Activated naive CD4-positive, alpha-beta T cell treated with Interleukin-2 at 50 U/mL for 16 hours (primary cell): ENCODE measurements around the gene MS4A15.

Source experiments
- DNase-seq: peaks from one replicate; pipeline ENCODE4 v3.0.0-alpha.2; 2020

The MS4A15 gene

DNA sequence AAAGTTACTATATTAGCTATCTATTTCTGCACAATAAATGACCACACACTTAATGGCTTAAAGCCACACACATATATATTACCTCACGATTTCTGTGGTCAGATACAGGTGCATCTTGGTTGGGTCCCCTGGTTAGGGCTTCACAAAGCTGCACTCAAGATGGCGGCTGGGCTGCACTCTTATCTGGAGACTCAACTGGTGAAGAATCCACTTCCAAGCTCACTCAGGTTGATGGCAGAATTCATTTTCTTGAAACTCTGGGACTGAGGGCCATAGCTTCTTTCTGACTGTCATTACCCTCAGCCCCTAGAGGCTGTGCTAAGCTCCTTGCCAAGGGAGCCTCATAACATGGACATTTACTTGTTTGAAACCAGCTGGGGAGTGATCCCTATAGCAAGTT is 23.4 kb downstream of the MS4A15 start:
- DNase-seq, result no peak

DNA sequence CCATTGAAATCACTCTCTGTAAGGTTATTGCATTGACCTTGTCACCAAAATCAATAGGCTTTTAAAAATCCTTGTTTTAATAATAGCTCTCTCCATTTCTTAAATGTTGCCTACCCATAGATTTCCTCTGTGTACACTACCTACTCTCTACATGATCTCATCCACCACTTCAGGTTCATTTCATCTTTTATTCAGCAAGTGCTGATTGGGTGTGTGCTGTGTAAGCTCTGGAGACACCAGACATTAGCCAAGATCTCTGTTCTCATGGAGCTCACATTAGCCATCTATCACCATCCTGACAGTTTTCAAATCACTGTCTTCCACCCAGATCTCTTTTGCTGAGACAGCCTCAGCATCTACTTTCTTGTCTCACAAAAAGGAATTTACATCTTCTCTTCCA is 24.1 kb downstream of the MS4A15 start:
- no peak for DNase-seq

DNA sequence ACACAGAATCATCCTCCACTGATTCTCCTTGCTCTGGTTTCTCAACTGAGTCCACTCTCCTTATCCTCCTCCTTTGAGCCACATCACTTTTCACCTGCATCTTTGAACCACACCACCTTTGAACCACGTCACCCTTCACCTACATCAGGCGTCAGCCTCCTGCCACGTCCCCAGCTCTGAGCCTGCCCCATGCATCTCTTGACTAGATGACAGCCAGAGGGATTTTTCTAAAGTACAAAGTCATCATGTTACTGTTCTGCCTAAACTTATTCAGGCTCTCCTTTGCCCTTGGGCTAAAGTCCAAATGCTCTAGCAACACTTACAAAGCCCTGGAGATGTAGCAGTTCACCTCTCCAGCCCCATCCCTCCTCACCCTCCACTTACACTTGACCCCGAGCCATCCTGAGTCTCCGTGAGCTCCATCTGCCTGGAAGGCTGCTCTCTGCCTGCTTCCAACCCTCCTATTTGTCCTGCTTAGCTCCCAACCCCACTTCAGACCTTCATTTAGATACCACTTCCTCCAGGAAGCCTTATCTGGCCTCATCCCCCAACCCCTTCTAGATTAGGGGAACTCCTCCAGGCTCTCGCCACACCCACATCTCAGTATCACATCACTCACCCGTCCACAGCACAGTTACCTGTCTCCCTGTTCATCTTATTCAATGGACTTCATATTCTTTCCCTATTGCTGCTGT is 24.8 kb downstream of the MS4A15 start:
- DNase-seq, result no peak

DNA sequence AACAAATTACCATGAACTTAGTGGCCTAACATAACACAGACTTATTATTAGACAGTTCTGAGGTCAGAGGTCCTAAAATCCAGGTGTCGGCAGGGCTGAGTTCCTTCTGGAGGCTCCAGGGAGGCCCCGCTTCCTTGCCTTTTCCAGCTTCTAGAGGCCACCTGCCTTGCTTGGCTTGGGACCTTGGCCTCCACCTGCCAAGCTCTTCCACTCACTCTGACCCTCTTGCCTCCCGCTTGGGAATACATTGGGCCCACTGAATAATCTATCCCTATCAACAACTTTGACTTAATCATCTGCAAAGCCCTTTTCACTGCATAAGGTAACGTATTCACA is 25.3 kb downstream of the MS4A15 start:
- no peak for DNase-seq

DNA sequence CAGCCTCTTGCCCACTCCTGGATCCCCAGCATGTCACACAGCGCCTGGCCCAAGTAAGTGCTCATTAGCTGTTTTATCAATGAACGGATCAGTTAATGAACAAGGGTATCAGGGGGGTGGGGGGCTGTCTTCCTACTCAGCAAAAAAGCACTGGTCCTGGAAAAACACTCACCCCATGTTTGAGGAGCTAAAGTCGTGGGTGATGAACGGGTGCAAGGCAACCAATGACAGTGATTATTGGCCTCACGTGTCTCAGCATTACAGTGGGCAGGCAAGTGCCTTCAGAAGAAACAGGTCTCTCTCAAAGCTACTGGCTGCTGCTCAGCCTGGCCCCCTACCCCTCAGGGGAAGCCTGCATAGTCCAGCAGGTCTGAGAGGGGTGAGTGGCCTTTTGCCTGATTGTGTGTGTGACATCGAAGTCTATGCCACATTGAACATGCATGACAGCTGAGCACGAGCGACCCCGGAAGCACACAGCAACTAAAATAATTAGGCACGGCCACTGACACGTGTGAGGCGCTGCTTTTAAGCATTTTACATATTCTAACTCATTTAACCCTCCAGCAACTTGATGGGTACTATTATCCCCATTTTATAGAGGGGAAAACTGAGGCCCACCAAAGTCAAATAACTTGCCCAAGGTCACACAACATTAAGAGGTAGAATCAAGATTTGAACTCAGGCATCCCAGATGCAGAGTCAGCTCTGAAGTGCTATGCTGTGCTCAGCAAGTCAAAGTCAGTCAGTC is 25.9 kb downstream of the MS4A15 start:
- no peak for DNase-seq

DNA sequence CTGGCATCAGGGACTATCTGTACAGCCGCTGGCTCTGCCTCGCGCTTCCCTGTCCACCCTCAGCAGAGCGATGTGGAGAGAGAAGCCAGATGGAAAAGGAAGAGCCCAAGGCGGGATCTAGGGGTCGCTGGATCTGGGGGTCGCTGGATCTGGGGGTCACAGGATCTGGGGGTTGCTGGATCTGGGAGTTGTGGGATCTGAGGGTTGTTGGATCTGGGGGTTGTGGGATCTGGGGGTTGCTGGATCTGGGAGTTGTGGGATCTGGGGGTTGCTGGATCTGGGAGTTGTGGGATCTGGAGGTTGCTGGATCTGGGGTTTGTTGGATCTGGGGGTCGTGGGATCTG is 26.4 kb downstream of the MS4A15 start:
- DNase-seq, result no peak

DNA sequence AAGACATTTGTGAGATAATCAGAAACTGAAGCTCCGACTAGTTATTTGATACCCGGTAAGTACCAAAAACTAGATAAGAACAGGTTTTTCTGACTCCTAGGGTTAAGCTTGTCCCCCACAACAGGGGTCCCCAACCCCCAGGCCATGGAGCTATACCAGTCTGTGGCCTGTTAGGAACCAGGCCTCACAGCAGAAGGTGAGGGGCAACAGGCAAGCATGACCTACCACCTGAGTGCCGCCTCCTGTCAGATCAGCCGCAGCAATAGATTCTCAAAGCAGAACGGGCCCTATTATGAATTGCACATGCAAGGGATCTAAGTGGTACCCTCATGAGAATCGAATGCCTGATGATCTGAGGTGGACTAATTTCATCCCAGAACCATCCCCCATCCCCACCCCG is 27.2 kb downstream of the MS4A15 start:
- DNase-seq, result no peak

DNA sequence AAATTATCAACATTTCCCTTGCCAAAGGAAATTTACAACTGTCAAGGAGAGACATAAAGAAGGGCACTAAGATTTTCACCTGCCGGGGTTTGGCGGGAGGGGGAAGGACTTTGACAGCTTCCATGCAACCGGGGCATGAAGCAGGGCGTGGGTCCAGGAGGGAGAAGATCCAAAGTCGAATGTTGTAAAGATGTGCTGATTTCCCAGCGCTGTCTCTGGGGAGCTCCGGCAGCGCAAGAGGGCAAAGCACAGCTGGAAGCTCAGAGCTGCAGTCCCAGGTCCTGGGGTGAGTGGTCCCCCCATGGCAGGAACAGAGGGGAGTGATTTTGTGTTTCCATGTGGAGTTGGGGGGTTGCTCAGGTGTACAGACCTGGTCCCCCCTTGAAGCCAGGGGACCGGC is 28.5 kb downstream of the MS4A15 start, which contains the start of gene MS4A10:
Gene MS4A10, plus strand, starts transcription at position 198 of the 400 bp plus-strand sequence. CDS start 5,003 bp downstream, outside the sequence.
- DNase-seq, result no peak

DNA sequence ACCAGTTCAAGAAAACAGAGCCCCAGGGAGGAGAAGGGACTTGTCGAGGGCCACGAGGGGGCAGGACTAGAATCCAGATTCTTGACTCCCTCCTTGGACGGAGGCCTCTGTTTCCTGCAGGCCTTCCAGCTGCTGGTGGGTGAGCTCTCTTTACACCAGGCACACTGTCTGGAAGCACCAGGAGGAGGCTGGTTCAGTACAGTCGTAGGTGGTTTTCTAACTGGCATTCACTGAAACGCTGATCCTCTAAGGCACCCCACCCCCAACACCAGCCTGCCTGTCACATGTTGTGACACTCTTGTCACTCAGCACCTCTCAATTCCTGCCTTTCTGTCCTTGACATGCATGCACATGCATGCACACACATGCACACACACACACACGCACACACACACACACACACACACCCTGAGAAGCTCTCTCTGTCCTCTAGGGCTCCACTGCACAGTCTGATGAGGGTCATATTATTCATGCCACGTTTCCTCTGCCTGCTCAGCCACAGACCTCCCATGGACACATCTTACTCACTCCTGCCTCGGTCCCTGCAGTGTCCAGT is 29.2 kb downstream of the MS4A15 start:
- no peak for DNase-seq

DNA sequence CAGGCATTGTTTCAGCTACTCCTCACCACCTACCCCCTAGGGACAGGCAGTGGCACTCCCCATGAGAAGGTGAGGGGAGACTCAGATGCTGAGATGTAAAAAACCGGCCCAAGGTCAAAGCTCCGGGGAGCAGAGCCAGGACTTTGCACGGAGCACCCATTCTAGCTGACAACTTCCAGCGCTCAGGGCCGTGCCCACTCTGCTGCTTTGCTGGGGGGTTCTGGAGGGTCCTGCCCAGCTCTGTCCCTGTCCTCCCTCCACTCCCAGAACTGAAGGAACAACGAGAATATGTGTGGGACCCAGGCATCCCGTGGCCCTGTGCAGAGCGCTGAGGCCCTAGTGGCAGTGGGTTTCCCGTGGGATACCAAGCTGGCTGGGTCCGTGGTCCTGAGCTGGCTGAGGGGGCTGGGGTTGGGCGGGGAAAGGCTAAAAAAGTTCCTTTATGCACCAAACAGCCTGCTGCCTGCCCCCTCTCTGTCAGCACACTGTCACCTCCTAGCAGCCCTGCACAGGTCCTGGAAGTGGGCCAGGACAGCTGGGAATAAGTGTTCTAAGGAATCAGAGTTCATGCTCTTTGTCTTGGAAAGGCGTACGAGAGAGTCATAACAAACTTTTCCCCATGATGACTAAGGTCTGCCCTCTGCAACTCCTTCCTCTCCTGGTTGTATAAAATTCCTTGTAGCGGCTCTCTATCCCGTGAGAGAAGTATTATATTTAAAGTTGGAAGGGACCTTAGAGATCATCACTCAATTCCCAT is 30.3 kb downstream of the MS4A15 start:
- no peak for DNase-seq

DNA sequence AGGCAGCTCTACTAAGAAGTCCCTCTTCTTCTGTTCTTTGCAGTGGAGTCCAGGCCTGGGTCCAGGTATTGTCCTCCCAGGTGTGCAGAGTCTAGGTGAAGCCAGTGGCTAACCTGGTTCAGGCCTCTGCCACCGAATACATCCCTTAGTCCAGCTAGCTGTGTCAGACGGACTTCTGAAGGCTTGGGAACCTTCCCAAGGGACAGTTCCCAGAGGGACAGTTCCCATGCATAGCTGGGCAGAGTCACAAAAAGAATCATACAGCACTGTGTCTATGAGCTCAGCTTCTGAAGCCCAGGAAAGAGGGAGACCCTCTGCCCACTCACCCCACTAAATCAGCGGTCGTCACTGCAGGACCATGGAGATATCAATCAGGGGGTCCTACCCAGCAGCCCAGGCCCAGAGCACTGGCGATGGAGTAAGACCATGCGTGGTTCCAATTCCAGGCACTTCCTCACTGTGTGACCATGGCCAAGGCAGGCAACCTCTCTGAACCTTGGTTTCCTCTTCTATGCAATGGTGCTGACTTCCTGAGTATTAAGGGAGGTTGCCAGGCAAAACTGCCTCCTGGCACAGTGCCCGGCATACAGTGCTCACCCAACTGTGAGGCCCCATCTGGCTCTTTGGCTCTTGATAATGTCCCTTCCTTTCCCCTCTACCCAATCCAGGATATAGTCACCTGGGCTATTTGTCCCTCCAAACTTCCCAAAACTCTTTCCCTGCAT is 31.9 kb downstream of the MS4A15 start:
- no peak for DNase-seq

DNA sequence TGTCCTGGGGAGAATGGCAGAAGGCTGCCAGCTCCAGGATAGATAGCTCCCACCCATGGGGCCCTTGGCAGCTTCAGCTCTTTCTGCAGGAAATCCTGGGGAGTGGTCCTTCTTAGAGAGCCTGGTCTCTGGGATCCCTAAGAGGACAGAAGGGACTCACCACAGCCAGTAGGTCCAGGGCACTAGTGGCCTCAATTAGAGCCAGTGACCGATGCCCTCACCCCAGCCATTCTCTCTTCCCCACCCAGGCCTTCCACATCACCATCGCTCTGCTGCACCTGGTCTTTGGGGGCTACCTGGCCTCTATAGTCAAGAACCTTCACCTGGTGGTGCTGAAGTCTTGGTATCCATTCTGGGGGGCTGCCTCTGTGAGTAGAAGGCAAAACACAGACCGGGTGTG is 34.1 kb downstream of the MS4A15 start:
- no peak for DNase-seq

DNA sequence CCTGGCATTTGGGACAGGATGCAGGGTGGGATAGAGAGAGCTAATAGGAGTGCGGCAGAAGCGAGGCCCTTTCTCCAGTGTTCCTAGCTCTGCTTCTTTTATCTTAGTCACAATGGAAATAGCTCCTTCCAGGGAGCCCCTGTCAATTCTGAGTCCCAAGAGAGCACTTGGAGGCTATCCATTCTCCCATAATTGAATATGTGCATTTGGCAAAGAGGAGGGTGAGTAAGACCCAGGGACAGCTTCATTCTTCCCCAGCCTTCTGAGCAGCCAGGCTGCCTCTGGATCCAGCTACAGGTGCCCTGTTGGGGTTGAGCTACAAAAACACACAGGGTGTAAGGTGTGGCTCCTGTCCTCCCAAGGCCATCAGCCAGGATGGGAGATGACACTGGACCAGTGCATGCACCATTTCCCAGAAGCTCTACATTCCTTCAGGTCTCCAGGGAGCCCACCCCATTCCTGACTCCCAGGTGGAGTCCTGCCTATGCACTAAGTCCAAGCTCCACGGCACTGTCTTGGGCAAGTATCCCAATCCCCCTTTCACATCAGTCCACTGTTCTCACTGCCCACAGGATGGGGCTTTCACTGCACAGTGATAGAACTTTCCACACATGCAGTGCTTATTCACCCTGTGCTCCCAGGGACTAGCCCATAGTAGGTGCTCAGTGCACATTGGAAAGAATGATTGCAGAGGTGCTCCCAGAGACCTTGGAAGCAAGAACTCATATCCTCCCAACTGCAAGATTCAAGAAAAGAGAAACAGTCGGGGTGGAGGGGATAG is 34.7 kb downstream of the MS4A15 start:
- no peak for DNase-seq

DNA sequence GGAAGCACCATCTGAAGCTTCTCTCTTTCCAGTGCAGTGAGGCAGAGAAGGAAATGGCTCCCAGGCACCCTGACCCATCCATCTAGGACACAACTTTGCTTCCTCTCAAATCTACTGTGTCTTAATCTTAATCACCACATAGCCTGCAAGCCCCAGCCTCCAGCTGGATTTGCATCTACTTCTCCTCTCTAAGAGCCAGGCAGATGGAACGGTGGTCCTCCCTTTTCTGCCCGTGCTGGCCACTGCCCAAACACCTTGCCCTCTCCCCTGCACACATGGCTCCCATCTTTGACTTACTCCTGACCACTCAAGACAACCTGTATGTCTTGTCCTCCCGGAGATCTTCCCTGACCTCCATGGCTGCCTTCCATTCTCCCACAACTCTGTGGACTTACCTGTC is 35.9 kb downstream of the MS4A15 start:
- no peak for DNase-seq

DNA sequence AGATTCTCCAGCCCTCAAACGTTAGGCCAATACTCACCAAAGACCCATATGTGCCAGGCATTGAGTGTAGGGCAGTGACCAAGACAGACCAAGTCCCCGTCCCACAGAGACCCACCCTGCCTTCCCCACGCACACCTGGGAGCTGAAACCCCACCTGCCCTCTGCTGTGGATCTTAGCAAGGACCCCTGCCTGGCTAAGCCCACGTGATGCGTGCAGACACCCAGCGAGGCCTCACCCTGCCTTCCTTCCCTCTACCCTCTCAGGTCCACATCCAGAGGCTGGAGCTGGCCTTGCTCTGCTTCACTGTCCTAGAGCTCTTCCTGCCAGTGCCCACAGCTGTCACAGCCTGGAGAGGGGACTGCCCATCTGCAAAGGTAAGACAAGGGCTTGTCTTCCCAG is 38.6 kb downstream of the MS4A15 start:
- DNase-seq, result no peak

DNA sequence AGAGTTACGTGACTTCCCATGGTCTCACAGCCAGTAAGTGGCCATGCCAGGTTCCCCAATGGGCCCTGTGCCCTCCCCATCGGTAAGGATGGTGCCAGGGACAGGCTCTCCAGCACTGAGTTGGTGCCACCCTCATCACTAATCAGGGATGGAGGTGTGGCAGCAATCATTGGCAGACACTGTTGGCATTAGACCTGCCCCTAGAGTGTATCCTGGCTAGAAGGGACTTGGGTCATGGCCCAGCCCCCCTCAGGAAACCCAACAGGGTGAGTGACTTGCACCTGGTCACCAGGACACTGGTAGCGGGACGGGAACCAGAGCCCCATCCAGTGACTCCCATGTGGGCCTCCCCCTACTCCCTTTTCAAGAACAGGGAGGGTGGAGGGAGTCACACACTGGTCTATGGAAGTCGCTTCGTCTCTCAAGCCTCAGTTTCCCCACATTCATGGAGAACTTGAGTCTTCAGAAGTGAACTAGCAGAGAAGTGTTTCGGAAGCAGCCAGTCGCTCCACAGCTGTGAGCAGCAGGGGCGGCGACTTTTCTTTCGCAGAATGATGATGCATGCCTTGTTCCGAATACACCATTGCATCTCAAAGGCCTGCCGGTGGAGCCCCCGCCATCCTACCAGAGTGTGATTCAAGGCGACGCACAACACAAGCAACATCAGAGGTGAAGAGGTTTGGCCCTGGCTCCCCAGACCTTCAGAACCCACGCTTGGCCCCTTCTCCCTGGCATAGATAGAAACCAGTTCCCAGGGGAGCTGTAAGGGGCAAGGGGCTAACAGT is 41.4 kb downstream of the MS4A15 start:
- no peak for DNase-seq

DNA sequence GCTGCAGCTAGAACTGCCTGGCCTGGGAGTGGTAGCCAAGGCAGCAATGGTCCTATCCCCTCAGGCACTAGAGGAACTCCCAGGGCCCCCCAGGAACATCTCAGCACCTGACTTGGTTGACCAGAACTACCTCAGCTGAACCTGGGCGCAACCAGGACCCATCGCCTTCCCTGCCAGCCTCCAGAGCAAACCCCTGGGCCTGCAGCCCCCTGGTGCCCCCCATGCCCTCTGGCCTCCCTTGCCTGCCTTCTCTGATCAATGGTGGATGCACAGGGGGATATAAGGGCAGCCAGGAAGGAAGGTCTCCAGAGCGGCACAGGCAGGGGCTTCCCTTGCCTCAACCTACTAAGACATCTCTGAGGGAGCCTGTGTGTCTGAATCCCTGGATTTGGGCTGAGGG is 42.0 kb downstream of the MS4A15 start:
- no peak for DNase-seq

DNA sequence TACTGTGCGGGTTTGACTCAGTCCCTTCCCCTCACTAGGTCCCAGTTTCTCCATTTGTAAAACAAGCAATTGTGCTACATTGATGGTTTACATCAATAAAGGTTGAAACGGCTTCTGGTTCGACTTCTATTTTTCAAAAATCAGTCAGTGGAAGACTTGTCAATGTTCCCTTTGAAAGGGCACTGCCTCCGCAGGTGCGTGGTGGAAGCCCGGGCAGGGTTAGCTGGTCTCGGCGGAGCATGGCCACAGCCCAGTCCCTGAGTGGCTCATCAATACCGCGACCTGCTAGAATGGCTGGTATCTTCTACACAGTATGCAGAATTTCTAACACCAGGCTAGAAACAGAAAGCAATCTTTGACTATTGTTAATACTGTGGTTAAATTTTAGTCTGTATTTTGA is 44.5 kb downstream of the MS4A15 start:
- DNase-seq, result no peak

DNA sequence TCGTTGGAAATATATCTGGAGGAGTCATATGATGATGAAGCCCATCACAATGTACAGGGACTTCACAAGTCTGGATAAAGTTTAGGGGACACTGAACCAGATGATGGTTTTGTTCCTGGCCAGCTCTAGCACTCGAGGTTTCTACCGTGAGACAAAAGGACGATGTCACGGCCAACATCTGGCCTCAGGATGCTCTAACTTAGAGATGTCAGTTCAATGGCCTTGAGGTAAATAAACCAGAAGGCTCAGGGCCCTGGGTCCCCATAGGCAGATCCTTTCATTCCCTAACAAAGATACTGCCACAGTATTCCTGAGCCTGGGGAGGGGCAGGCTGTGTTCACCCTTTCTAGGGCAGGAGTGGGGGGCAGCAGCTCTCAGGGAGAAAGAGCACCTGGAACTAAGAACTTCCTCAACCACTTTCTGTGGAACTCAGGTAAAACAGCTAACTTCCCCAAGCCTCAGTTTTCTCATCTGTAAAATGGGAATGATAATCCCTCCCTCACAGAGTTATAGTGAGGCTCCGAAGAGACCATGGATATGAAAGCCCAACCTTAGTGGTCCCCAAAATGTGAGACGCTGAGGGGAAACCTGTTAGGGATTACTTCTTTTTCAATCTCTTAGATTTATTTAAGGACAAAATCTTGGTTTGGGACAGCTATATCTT is 46.7 kb downstream of the MS4A15 start:
- DNase-seq, result no peak

DNA sequence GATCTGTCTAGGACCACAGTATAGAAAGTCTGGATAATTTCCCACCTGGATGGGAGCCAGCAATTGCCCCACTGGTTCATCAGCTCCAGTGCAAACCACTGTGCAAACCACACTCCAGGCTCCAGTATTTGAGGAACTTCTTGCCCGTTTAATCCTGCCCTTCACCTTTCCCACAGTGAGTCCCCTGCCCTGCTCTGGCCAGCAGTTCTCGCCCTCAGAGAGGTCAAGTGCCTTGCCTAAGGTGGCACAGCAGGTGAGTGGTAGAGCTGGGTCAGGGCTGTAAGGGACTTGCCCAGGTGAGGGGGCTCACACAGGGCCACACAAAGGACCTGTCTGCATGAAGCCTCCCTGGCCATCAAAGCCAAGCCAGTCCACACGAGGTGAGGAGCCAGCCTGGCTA is 52.6 kb downstream of the MS4A15 start:
- no peak for DNase-seq

DNA sequence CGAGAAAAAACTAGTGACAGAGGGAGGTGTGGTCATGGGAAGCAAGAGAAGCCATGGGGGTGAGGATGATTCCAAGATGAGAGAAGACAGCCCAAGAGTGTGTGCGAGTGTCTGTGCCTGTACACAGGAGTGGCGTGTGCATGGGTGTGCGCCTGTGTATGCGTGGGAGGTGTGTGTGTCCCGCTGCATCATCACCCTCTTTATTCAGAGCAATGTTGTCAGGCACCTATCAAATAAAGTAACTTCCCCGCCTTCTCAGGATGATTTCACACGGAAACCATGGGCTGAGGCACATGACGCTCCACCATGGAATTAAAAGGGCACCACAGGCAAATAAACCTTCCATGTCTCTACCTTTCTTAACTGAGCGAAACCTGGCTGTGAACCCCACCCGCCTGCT is 53.0 kb downstream of the MS4A15 start:
- no peak for DNase-seq
